Mammary epithelial cell (primary cell): ENCODE results near the gene GPR3.

Source experiments
- CTCF ChIP-seq, 2 donors: IDR thresholded peaks in 1 of 2; conservative IDR thresholded peaks in 1 of 2; 2 replicates each; pipeline ENCODE4 v1.5.1; 2011 to 2012; ENCODE audit warnings: inconsistent platforms in 2 of 2, low read length in 2 of 2, mild to moderate bottlenecking in 2 of 2, control low read depth in 1 of 2, low read depth in 1 of 2; ENCODE audit not compliant: insufficient read depth in 1 of 2; ENCODE audit errors: extremely low read depth in 1 of 2
- EZH2 ChIP-seq: IDR thresholded peaks from 2 replicates; pipeline ENCODE4 v1.6.1; 2012; ENCODE audit warnings: low read length, inconsistent platforms, borderline replicate concordance

- TF ChIP-seq CTCF (conservative IDR thresholded peaks at IDR 0.05 in 1 of 2, IDR thresholded peaks at IDR 0.05 in 1 of 2; ENCODE audit: extremely low read depth in 1 of 2, insufficient read depth in 1 of 2, low read depth in 1 of 2, low read length in 2 of 2) (no peak), EZH2 (no peak)
Observed at GRCh38 chr1:27444632-27445031, 52.2 kb downstream of the GPR3 start.
